ENCODE data around the gene SCRN1. TPM values are rescaled to one million over a fixed set of nuclear protein-coding genes. Genes with fewer than 3 reads are reported as not detected.

Gene SCRN1
- total and polyA plus RNA-seq, 2 of the 13 experiments (the other 11 are each of a cell fraction or from before 2014, with no cell fraction given) = 43.2 to 49.8 TPM

DNA sequence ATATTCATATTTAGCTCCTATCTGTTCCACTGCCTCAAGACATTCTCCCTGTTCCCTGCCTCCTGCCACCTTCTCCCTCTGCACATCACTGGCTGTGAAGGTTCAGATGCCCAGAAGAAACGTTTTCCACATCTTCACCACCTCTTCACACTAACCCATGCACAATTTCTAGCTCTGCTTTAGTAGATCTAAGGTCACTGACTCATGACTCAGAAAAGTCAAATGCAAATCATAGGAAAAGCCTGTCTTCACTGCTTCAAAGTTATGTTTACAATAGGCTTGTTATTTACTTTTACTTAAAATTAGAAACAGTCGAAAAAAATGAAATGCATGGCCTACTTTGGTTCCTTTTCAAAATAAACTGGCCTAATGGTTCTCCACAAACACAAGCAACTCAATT, 2.5 kb downstream of the SCRN1 start (continued):
- TF ChIP-seq, protein P1, sequence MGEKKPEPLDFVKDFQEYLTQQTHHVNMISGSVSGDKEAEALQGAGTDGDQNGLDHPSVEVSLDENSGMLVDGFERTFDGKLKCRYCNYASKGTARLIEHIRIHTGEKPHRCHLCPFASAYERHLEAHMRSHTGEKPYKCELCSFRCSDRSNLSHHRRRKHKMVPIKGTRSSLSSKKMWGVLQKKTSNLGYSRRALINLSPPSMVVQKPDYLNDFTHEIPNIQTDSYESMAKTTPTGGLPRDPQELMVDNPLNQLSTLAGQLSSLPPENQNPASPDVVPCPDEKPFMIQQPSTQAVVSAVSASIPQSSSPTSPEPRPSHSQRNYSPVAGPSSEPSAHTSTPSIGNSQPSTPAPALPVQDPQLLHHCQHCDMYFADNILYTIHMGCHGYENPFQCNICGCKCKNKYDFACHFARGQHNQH (CRISPR knock-in tag; IDR thresholded peaks at IDR 0.05) = no peak
- TF ChIP-seq SAP130 (CRISPR knock-in tag; IDR thresholded peaks at IDR 0.05; ENCODE audit: low read depth) (peak; percentile 72), ZNF44 (CRISPR knock-in tag; IDR thresholded peaks at IDR 0.05) (no peak), NFE2L2 (IDR thresholded peaks at IDR 0.05; ENCODE audit: low read length) (no peak), POLR2A (IDR thresholded peaks at IDR 0.05; ENCODE audit: insufficient read depth in 1 of 2, low read depth in 2 of 2, low read length in 2 of 2) (0 out of 4 replicates have a peak, but pooled peaks of 1 of the 2 experiments have one; percentile 26), REL (CRISPR knock-in tag; conservative IDR thresholded peaks at IDR 0.05) (no peak), MEF2D (CRISPR knock-in tag; IDR thresholded peaks at IDR 0.05) (peak; percentile 95), GATA4 (IDR thresholded peaks at IDR 0.05; ENCODE audit: borderline replicate concordance, low read depth) (no peak), MEIS1 (CRISPR knock-in tag; IDR thresholded peaks at IDR 0.05; ENCODE audit: borderline replicate concordance) (no peak), ZNF335 (CRISPR knock-in tag; IDR thresholded peaks at IDR 0.05) (no peak), ZFP1 (CRISPR knock-in tag; IDR thresholded peaks at IDR 0.05) (no peak), TCF7 (IDR thresholded peaks at IDR 0.05; ENCODE audit: low read depth) (no peak), ZNF260 (CRISPR knock-in tag; IDR thresholded peaks at IDR 0.05; ENCODE audit: borderline replicate concordance, low read depth) (no peak), NR2F6 (IDR thresholded peaks at IDR 0.05) (peak; percentile 19; the same call in 1 of the 2 replicates), NR2F6 (CRISPR knock-in tag; IDR thresholded peaks at IDR 0.05) (peak; percentile 14; the same call in 1 of the 2 replicates), ATF7 (IDR thresholded peaks at IDR 0.05) (no peak), ATF7 (CRISPR knock-in tag; IDR thresholded peaks at IDR 0.05) (no peak), MIXL1 (CRISPR knock-in tag; IDR thresholded peaks at IDR 0.05) (0 out of 2 replicates have a peak, but pooled peaks have one; percentile 41), SOX5 (CRISPR knock-in tag; IDR thresholded peaks at IDR 0.05; ENCODE audit: borderline replicate concordance) (peak; percentile 13; the same call in 1 of the 2 replicates), ZFP36 (IDR thresholded peaks at IDR 0.05; ENCODE audit: borderline replicate concordance, low read depth, low read length, partially characterized antibody) (no peak), ARNT2 (CRISPR knock-in tag; IDR thresholded peaks at IDR 0.05; ENCODE audit: low read depth) (no peak), ZNF274 (CRISPR knock-in tag; IDR thresholded peaks at IDR 0.05) (no peak), MLLT10 (CRISPR knock-in tag; IDR thresholded peaks at IDR 0.05) (no peak), ZNF766 (CRISPR knock-in tag; IDR thresholded peaks at IDR 0.05; ENCODE audit: borderline replicate concordance) (no peak), ZNF253 (CRISPR knock-in tag; IDR thresholded peaks at IDR 0.05; ENCODE audit: borderline replicate concordance) (no peak), KDM1A (CRISPR knock-in tag; IDR thresholded peaks at IDR 0.05) (no peak), FOSL2 (CRISPR knock-in tag; IDR thresholded peaks at IDR 0.05) (peak; percentile 69), ZNF33A (CRISPR knock-in tag; IDR thresholded peaks at IDR 0.05; ENCODE audit: borderline replicate concordance) (no peak), ZNF768 (CRISPR knock-in tag; IDR thresholded peaks at IDR 0.05) (no peak), ZNF678 (CRISPR knock-in tag; IDR thresholded peaks at IDR 0.05) (no peak)
- TF ChIP-seq, protein P2, sequence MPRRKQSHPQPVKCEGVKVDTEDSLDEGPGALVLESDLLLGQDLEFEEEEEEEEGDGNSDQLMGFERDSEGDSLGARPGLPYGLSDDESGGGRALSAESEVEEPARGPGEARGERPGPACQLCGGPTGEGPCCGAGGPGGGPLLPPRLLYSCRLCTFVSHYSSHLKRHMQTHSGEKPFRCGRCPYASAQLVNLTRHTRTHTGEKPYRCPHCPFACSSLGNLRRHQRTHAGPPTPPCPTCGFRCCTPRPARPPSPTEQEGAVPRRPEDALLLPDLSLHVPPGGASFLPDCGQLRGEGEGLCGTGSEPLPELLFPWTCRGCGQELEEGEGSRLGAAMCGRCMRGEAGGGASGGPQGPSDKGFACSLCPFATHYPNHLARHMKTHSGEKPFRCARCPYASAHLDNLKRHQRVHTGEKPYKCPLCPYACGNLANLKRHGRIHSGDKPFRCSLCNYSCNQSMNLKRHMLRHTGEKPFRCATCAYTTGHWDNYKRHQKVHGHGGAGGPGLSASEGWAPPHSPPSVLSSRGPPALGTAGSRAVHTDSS (CRISPR knock-in tag; conservative IDR thresholded peaks at IDR 0.05) = no peak
- TF ChIP-seq, protein P3, sequence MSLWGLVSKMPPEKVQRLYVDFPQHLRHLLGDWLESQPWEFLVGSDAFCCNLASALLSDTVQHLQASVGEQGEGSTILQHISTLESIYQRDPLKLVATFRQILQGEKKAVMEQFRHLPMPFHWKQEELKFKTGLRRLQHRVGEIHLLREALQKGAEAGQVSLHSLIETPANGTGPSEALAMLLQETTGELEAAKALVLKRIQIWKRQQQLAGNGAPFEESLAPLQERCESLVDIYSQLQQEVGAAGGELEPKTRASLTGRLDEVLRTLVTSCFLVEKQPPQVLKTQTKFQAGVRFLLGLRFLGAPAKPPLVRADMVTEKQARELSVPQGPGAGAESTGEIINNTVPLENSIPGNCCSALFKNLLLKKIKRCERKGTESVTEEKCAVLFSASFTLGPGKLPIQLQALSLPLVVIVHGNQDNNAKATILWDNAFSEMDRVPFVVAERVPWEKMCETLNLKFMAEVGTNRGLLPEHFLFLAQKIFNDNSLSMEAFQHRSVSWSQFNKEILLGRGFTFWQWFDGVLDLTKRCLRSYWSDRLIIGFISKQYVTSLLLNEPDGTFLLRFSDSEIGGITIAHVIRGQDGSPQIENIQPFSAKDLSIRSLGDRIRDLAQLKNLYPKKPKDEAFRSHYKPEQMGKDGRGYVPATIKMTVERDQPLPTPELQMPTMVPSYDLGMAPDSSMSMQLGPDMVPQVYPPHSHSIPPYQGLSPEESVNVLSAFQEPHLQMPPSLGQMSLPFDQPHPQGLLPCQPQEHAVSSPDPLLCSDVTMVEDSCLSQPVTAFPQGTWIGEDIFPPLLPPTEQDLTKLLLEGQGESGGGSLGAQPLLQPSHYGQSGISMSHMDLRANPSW (CRISPR knock-in tag; IDR thresholded peaks at IDR 0.05; ENCODE audit: borderline replicate concordance) = no peak

Measured in HepG2 (cell line).